Gastroesophageal sphincter (tissue), 4 donors: Measurements from ENCODE around the gene RXRA. TPM values are rescaled to one million over a fixed set of nuclear protein-coding genes. Genes with fewer than 3 reads are reported as not detected.

ENCODE experiments used
- ATAC-seq: fragments of 150-250 bp; one replicate; pipeline ENCODE4 v1.9.1; 2016; ENCODE audit warnings: mild to moderate bottlenecking, moderate library complexity
- H3K27ac ChIP-seq, 4 donors: fragments of 200-600 bp; sonication (generic) in 3 of 4; 1 replicate in 3 of 4; 2 replicates in 1 of 4; pipeline ENCODE4 v1.5.1; 2016 to 2019
- H3K27me3 ChIP-seq: fragments of 200-600 bp; sonication (generic); one replicate; pipeline ENCODE4 v1.5.1; 2019
- H3K36me3 ChIP-seq, 2 donors: fragments of 200-600 bp; sonication (generic); one replicate each; pipeline ENCODE4 v1.5.1; 2019; ENCODE audit warnings: control low read depth in 1 of 2
- H3K4me1 ChIP-seq, 3 donors: fragments of 200-600 bp; sonication (generic); 1 replicate in 2 of 3; 2 replicates in 1 of 3; pipeline ENCODE4 v1.5.1; 2016 to 2019; ENCODE audit warnings: control low read depth in 2 of 3
- H3K4me3 ChIP-seq, 2 donors: fragments of 200-600 bp; sonication (generic); one replicate each; pipeline ENCODE4 v1.5.1; 2019; ENCODE audit warnings: mild to moderate bottlenecking in 1 of 2, moderate library complexity in 1 of 2
- H3K9me3 ChIP-seq, 3 donors: fragments of 200-600 bp; sonication (generic); one replicate each; pipeline ENCODE4 v1.5.1; 2017 to 2019; ENCODE audit warnings: control low read depth in 2 of 3
- EP300 ChIP-seq: sonication (generic); formaldehyde crosslinking; IDR thresholded peaks from one replicate; pipeline ENCODE4 v1.6.1; 2017; ENCODE audit warnings: antibody characterized with exemption, mild to moderate bottlenecking
- POLR2A ChIP-seq, 2 donors: fragments of 450-650 bp; IDR thresholded peaks; one replicate each; pipeline ENCODE4 v1.6.1; 2017; ENCODE audit warnings: antibody characterized with exemption in 2 of 2, mild to moderate bottlenecking in 2 of 2, moderate library complexity in 1 of 2
- POLR2AphosphoS5 ChIP-seq: sonication (generic); formaldehyde crosslinking; IDR thresholded peaks from one replicate; pipeline ENCODE4 v1.6.1; 2017; ENCODE audit warnings: antibody characterized with exemption
- WGBS, 2 donors: methylation state at CpG; one replicate each; pipeline ENCODE4 v1.1.5; 2018; ENCODE audit warnings: low coverage in 1 of 2; 5-methylcytosine and 5-hydroxymethylcytosine counted together
- total RNA-seq, 4 donors: library from RNA; depleted of rRNA; stranded (reverse); fragments of >200 nt; gene quantifications; one replicate each; pipeline ENCODE4 v1.1.0, GENCODE V29; 2016
- TF ChIP-seq, protein P1 (sequence below), 4 experiments: fragments of 200-600 bp in 2 of 4; fragments of 450-650 bp in 2 of 4; sonication (generic) in 1 of 4; IDR thresholded peaks; one replicate each; pipeline ENCODE4 v1.5.1; 2017 to 2019; ENCODE audit warnings: antibody characterized with exemption in 4 of 4, mild to moderate bottlenecking in 2 of 4, moderate library complexity in 2 of 4

The RXRA gene
- total RNA-seq, 4 donors from 2014 or later = 45.1 to 78.9 (median 55.3) TPM

- Histone ChIP-seq H3K27me3 (no peaks in the 10 kb centered on the region), H3K9me3 (no peaks in the 10 kb centered on the region), H3K4me1 (peaks cover 0 to 46% (median 12%) of the 10 kb centered on the region in 3 donors), H3K36me3 (no peaks in the 10 kb centered on the region), H3K4me3 (no peak overlapping the region), H3K27ac (no peak overlapping the region)
- TF ChIP-seq POLR2A (IDR thresholded peaks at IDR 0.05) (no peak), EP300 (no peak), POLR2AphosphoS5 (no peak)
- TF ChIP-seq, protein P1, sequence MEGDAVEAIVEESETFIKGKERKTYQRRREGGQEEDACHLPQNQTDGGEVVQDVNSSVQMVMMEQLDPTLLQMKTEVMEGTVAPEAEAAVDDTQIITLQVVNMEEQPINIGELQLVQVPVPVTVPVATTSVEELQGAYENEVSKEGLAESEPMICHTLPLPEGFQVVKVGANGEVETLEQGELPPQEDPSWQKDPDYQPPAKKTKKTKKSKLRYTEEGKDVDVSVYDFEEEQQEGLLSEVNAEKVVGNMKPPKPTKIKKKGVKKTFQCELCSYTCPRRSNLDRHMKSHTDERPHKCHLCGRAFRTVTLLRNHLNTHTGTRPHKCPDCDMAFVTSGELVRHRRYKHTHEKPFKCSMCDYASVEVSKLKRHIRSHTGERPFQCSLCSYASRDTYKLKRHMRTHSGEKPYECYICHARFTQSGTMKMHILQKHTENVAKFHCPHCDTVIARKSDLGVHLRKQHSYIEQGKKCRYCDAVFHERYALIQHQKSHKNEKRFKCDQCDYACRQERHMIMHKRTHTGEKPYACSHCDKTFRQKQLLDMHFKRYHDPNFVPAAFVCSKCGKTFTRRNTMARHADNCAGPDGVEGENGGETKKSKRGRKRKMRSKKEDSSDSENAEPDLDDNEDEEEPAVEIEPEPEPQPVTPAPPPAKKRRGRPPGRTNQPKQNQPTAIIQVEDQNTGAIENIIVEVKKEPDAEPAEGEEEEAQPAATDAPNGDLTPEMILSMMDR (IDR thresholded peaks at IDR 0.05) = no peak
- ATAC-seq = no peak
- 100% methylated on average over 2 of the region's 24 CpGs; no CpG with 5 or more reads in 1 of the 2 donors for WGBS, 2 donors
These were observed 6.7 kb upstream of the RXRA start for GRCh38 chr9:134319306-134320125.

DNA sequence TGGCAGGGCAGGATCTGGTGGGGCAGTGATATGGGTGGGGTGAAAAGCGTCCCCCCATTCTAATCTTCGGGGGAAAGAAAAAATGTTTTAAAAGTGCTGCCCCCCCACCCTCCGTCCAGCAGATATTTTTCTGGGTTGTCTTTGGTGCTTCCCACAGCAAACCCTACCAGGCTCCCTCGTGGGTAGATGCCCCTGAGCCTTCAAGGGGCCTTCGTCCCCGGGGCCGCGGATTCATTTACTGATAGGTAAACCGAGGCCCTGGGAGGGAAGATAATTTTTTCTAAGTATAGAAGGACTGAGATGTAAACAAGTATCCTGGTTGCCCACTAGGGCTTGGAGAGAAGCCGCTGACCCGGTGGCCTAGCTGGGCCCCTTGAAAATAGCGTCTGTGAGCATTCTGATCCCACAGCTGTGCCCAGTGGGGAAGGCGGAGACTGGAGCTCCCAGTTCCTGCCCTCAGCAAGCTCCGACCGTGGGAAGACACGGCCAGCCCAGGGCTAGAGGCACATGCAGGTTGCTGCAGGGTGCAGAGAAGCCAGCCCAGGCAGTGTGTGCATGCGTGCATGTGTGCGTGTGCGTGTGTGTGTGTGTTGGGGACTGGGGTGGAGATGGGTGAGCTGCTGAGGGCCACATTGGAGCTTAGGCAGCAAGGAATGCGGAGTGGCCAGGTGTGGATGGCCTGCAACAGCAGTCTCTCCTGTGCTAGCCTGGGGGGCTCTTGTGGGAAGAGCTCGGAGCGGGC is 6.0 kb upstream of the RXRA start:
- TF ChIP-seq POLR2AphosphoS5 = no peak
- no peak for TF ChIP-seq EP300
- TF ChIP-seq POLR2A (IDR thresholded peaks at IDR 0.05) = no peak
- TF ChIP-seq, protein P1 (IDR thresholded peaks at IDR 0.05) = no peak
- no peaks in the 10 kb centered on the region for H3K27me3 ChIP-seq
- WGBS, 2 donors = 90% methylated on average over 3 of the region's 22 CpGs; no CpG with 5 or more reads in 1 of the 2 donors
- H3K4me1 ChIP-seq = peaks cover 0 to 53% (median 16%) of the 10 kb centered on the region in 3 donors
- no peaks in the 10 kb centered on the region for H3K9me3 ChIP-seq
- H3K36me3 ChIP-seq = no peaks in the 10 kb centered on the region
- H3K4me3 ChIP-seq = no peak overlapping the region
- H3K27ac ChIP-seq = no peak overlapping the region
- no peak for ATAC-seq

GRCh38 chr9:134320868-134321471 is 5.3 kb upstream of the RXRA start:
- Histone ChIP-seq H3K36me3 (no peaks in the 10 kb centered on the region), H3K4me1 (peaks cover 0 to 47% (median 16%) of the 10 kb centered on the region in 3 donors), H3K4me3 (no peak overlapping the region)

DNA sequence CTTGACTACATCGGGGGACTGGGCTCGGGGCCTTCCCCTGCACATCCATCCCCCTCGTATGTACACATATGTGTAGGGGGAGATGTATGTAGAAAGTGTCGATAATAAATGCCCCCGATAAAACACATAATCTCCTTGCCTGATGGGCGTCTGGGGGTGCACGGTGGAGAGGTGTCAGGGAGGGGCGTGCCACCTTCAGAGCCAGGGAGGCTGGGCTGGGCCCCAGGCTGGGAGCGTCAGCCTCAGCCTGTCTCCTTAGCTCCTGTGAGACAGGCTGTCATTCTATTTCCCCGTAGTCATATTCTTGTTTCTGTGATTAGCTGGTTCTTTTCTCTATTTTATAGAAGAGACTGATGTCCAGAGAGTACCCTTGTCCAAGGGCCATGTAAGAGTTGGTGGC is 4.7 kb upstream of the RXRA start:
- Histone ChIP-seq H3K27ac (no peak overlapping the region), H3K9me3 (no peaks in the 10 kb centered on the region), H3K4me1 (peaks cover 0 to 41% (median 13%) of the 10 kb centered on the region in 3 donors), H3K36me3 (no peaks in the 10 kb centered on the region), H3K27me3 (no peaks in the 10 kb centered on the region), H3K4me3 (no peak overlapping the region)
- 81% methylated on average over 10 of the region's 10 CpGs; no CpG with 5 or more reads in 1 of the 2 donors for WGBS, 2 donors
- no peak for TF ChIP-seq POLR2AphosphoS5
- no peak for TF ChIP-seq EP300
- no peak for TF ChIP-seq POLR2A (IDR thresholded peaks at IDR 0.05)
- TF ChIP-seq, protein P1 (IDR thresholded peaks at IDR 0.05) = no peak
- no peak for ATAC-seq

More at GRCh38 chr9:134320868-134321471, 5.3 kb upstream of the RXRA start:
- 60 to 79% methylated on average over 8 to 13 of the region's 22 CpGs for WGBS, 2 donors
- ATAC-seq = no peak
- TF ChIP-seq POLR2AphosphoS5 = no peak
- H3K27me3 ChIP-seq = no peaks in the 10 kb centered on the region
- no peak overlapping the region for H3K27ac ChIP-seq
- no peaks in the 10 kb centered on the region for H3K9me3 ChIP-seq
